ENCODE measurements around the gene MYH14. TPM values are rescaled to one million over a fixed set of nuclear protein-coding genes. Genes with fewer than 3 reads are reported as not detected.

MYH14 gene
- total and polyA plus RNA-seq, 9 of the 15 experiments (the other 6 are each of a cell fraction or from before 2014, with no cell fraction given), result 0.04 to 0.86 (median 0.19) TPM; not detected in 2

- TF ChIP-seq, protein P1, sequence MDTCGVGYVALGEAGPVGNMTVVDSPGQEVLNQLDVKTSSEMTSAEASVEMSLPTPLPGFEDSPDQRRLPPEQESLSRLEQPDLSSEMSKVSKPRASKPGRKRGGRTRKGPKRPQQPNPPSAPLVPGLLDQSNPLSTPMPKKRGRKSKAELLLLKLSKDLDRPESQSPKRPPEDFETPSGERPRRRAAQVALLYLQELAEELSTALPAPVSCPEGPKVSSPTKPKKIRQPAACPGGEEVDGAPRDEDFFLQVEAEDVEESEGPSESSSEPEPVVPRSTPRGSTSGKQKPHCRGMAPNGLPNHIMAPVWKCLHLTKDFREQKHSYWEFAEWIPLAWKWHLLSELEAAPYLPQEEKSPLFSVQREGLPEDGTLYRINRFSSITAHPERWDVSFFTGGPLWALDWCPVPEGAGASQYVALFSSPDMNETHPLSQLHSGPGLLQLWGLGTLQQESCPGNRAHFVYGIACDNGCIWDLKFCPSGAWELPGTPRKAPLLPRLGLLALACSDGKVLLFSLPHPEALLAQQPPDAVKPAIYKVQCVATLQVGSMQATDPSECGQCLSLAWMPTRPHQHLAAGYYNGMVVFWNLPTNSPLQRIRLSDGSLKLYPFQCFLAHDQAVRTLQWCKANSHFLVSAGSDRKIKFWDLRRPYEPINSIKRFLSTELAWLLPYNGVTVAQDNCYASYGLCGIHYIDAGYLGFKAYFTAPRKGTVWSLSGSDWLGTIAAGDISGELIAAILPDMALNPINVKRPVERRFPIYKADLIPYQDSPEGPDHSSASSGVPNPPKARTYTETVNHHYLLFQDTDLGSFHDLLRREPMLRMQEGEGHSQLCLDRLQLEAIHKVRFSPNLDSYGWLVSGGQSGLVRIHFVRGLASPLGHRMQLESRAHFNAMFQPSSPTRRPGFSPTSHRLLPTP (IDR thresholded peaks at IDR 0.05; ENCODE audit: borderline replicate concordance, extremely low read depth, insufficient read length), result no peak
- TF ChIP-seq ZC3H8 (IDR thresholded peaks at IDR 0.05) (no peak), ZNF561 (CRISPR knock-in tag; conservative IDR thresholded peaks at IDR 0.05) (no peak), ZNF311 (CRISPR knock-in tag; IDR thresholded peaks at IDR 0.05) (peak; percentile 12; the same call in 1 of the 2 replicates), BCL6 (CRISPR knock-in tag; IDR thresholded peaks at IDR 0.05) (no peak), POU5F1 (IDR thresholded peaks at IDR 0.05; ENCODE audit: borderline replicate concordance, low read depth, low read length, partially characterized antibody) (no peak), CUX1 (CRISPR knock-in tag; IDR thresholded peaks at IDR 0.05) (no peak), PRMT5 (CRISPR knock-in tag; IDR thresholded peaks at IDR 0.05) (no peak), FOSL1 (tag; conservative IDR thresholded peaks at IDR 0.05) (peak; percentile 59), ATF3 (IDR thresholded peaks at IDR 0.05) (peak; percentile 100), ATF3 (CRISPR knock-in tag; conservative IDR thresholded peaks at IDR 0.05) (peak; percentile 83), PRPF4 (IDR thresholded peaks at IDR 0.05; ENCODE audit: insufficient read depth, low read depth, low read length, poor library complexity, severe bottlenecking) (no peak), SIN3A (IDR thresholded peaks at IDR 0.05; ENCODE audit: borderline replicate concordance in 2 of 2, control insufficient read depth in 1 of 2, low read depth in 2 of 2, low read length in 2 of 2) (no peak), PPARD (CRISPR knock-in tag; IDR thresholded peaks at IDR 0.05) (no peak)
Measured at GRCh38 chr19:50358483-50359327, 155.3 kb downstream of the MYH14 start (continued).

All from K562 (cell line).